Endothelial cell of umbilical vein (primary cell): ENCODE results near the gene CFAP100. TPM values are rescaled to one million over a fixed set of nuclear protein-coding genes. Genes with fewer than 3 reads are reported as not detected.

Source experiments
- BruUV-seq: library from RNA; stranded (reverse); fragments of 400-500 nt; replicated peaks from 2 replicates; lab custom pipeline; 2021; lab: Mats Ljungman, UMichigan
- CTCF ChIA-PET: fragments of 300-600, 350-600 bp; sonication (Branson Sonifier 250); formaldehyde crosslinking; loops from one replicate; lab custom pipeline; 2021; ENCODE audit warnings: antibody characterized with exemption, inconsistent platforms; lab: Charles Lee
- POLR2A ChIA-PET: fragments of 300-600, 350-600 bp; sonication (Branson Sonifier 250); formaldehyde crosslinking; loops from one replicate; lab custom pipeline; 2021; ENCODE audit warnings: antibody characterized with exemption, inconsistent platforms; lab: Charles Lee
- DNase-seq: peaks from one replicate; pipeline ENCODE4 v3.0.0-alpha.2; 2011; ENCODE audit warnings: low read depth, low spot score
- FAIRE-seq: peaks from 2 replicates; lab custom pipeline; 2011; peaks lifted over from hg19 to GRCh38; lab: Jason Lieb, UNC
- H2AFZ ChIP-seq: 2 replicates; pipeline ENCODE4 v1.6.0; 2012; ENCODE audit warnings: low read depth, low read length, control low read depth, inconsistent platforms
- H3K27ac ChIP-seq: 2 replicates; pipeline ENCODE4 v1.5.1; 2011; ENCODE audit warnings: low read depth, mild to moderate bottlenecking, control low read depth, low read length, moderate library complexity; ENCODE audit not compliant: insufficient read depth
- H3K27me3 ChIP-seq, 2 experiments: 2 replicates each; pipeline versions ENCODE4 v1.6.0 to v1.6.1; 2011; ENCODE audit warnings: low read length in 2 of 2, mixed read lengths in 1 of 2; ENCODE audit not compliant: control insufficient read depth in 2 of 2, insufficient read depth in 2 of 2
- H3K36me3 ChIP-seq, 2 experiments: 2 replicates in 1 of 2; 3 replicates in 1 of 2; pipeline ENCODE4 v1.5.1; 2011; ENCODE audit warnings: low read length in 2 of 2, mild to moderate bottlenecking in 1 of 2, moderate library complexity in 1 of 2; ENCODE audit not compliant: control insufficient read depth in 2 of 2, insufficient read depth in 2 of 2; ENCODE audit errors: extremely low read depth in 1 of 2
- H3K4me1 ChIP-seq: 3 replicates; pipeline ENCODE4 v1.5.1; 2011; ENCODE audit warnings: mild to moderate bottlenecking, low read length; ENCODE audit not compliant: control insufficient read depth, insufficient read depth; ENCODE audit errors: extremely low read depth
- H3K4me2 ChIP-seq: 2 replicates; pipeline ENCODE4 v1.6.1; 2011; ENCODE audit warnings: low read length, control low read depth, mixed read lengths; ENCODE audit not compliant: insufficient read depth
- H3K4me3 ChIP-seq, 3 experiments: fragments of 200-600 bp in 1 of 3; sonication (generic), shearing (Covaris generic) in 1 of 3; replicated peaks in 1 of 3; 2 replicates each; pipeline ENCODE4 v1.5.1; 2011 to 2016; ENCODE audit warnings: control low read depth in 3 of 3, low read length in 3 of 3, mild to moderate bottlenecking in 2 of 3, inconsistent platforms in 1 of 3, low read depth in 1 of 3, moderate library complexity in 1 of 3; ENCODE audit not compliant: insufficient read depth in 1 of 3
- H3K79me2 ChIP-seq: 2 replicates; pipeline ENCODE4 v1.6.0; 2012; ENCODE audit warnings: low read length, inconsistent platforms; ENCODE audit not compliant: control insufficient read depth, insufficient read depth
- H3K9ac ChIP-seq: replicated peaks from 2 replicates; pipeline ENCODE3; 2011; ENCODE audit warnings: low read length, control low read depth; ENCODE audit not compliant: insufficient read depth; ENCODE audit errors: extremely low read depth
- H3K9me1 ChIP-seq: replicated peaks from 3 replicates; pipeline ENCODE4 v1.6.0; 2011; ENCODE audit warnings: mild to moderate bottlenecking, low read length; ENCODE audit not compliant: control insufficient read depth, insufficient read depth; ENCODE audit errors: extremely low read depth
- H3K9me3 ChIP-seq: replicated peaks from 2 replicates; pipeline ENCODE4 v1.5.1; 2012; ENCODE audit warnings: low read length, inconsistent platforms; ENCODE audit not compliant: control insufficient read depth, insufficient read depth
- H4K20me1 ChIP-seq: replicated peaks from 2 replicates; pipeline ENCODE3; 2011; ENCODE audit warnings: mild to moderate bottlenecking, low read length; ENCODE audit not compliant: control insufficient read depth, insufficient read depth; ENCODE audit errors: extremely low read depth
- CTCF ChIP-seq, 2 donors: IDR thresholded peaks; 1 replicate in 1 of 2; 2 replicates in 1 of 2; pipeline ENCODE4 v1.5.1; 2011; ENCODE audit warnings: low read length in 2 of 2, mild to moderate bottlenecking in 2 of 2, moderate library complexity in 2 of 2, control low read depth in 1 of 2, inconsistent platforms in 1 of 2, low read depth in 1 of 2; ENCODE audit not compliant: insufficient read depth in 1 of 2; ENCODE audit errors: extremely low read depth in 1 of 2
- EZH2 ChIP-seq: IDR thresholded peaks from 2 replicates; pipeline ENCODE4 v1.6.1; 2012; ENCODE audit warnings: borderline replicate concordance, low read depth, mild to moderate bottlenecking, moderate library complexity, low read length, inconsistent platforms; ENCODE audit not compliant: severe bottlenecking
- FOS ChIP-seq: IDR thresholded peaks from 2 replicates; pipeline ENCODE4 v1.6.1; 2011; ENCODE audit warnings: mild to moderate bottlenecking, low read length, moderate library complexity, borderline replicate concordance; ENCODE audit not compliant: insufficient read depth
- JUN ChIP-seq: IDR thresholded peaks from 2 replicates; pipeline ENCODE4 v1.6.1; 2011; ENCODE audit warnings: borderline replicate concordance, low read depth; ENCODE audit not compliant: insufficient read length, insufficient read depth
- MAX ChIP-seq: IDR thresholded peaks from 2 replicates; pipeline ENCODE4 v1.6.1; 2011; ENCODE audit not compliant: insufficient read depth, insufficient read length
- MYC ChIP-seq: IDR thresholded peaks from one replicate; pipeline ENCODE4 v1.6.1; 2011; ENCODE audit warnings: mild to moderate bottlenecking, low read depth, low read length
- POLR2A ChIP-seq: IDR thresholded peaks from 2 replicates; pipeline ENCODE4 v1.6.1; 2012; ENCODE audit warnings: low read depth, mild to moderate bottlenecking, control low read depth, low read length
- POLR2AphosphoS5 ChIP-seq: IDR thresholded peaks from 2 replicates; pipeline ENCODE4 v1.6.1; 2012; ENCODE audit warnings: low read depth, mild to moderate bottlenecking, control low read depth, low read length, moderate library complexity; ENCODE audit not compliant: insufficient read depth
- dilution Hi-C: fragments of 300-500 bp; cut with MboI; formaldehyde crosslinking; loops from one replicate; pipeline ENCODE4 v1.15.0; 2019; ENCODE audit warnings: low sequenced_read_pairs; ENCODE audit not compliant: extremely low pct_ligation_motif_present
- intact Hi-C: fragments of 100-400 bp; cut with micrococcal nuclease; formaldehyde crosslinking; loops from one replicate; pipeline ENCODE4 v1.10.0; 2022
- polyA plus RNA-seq, 4 experiments: library from polyadenylated mRNA; depleted of rRNA in 3 of 4; stranded (reverse) in 3 of 4; unstranded in 1 of 4; fragments of >200 nt; gene quantifications; 2 replicates each; pipeline versions ENCODE4 v1.2.1 to v1.2.3, GENCODE V29; 2011 to 2012; ENCODE audit warnings: missing spikeins in 1 of 4
- total RNA-seq: library from RNA; stranded (reverse); gene quantifications from 2 replicates; pipeline ENCODE4 v1.2.3, GENCODE V29; 2021

Gene CFAP100
- total and polyA plus RNA-seq, 2 donors (not counting 3 experiments of a cell fraction or from before 2014, with no cell fraction given), result not detected

GRCh38 chr3:126350502-126351085, 44.1 kb upstream of the CFAP100 start:
- Histone ChIP-seq H3K27ac (no peak overlapping the region), H3K27me3 (no peaks in the 10 kb centered on the region), H3K36me3 (peaks cover 0 to 4% of the 10 kb centered on the region in 2 experiments), H2AFZ (no peak overlapping the region), H3K4me3 (no peak overlapping the region), H3K4me2 (no peak overlapping the region), H4K20me1 (no peaks in the 10 kb centered on the region), H3K9ac (no peak overlapping the region), H3K9me1 (no peaks in the 10 kb centered on the region), H3K79me2 (no peaks in the 10 kb centered on the region), H3K9me3 (no peaks in the 10 kb centered on the region), H3K4me1 (no peaks in the 10 kb centered on the region)
- no TSS peak for BruUV-seq
- FAIRE-seq (no peak), DNase-seq (no peak)
- TF ChIP-seq POLR2A (no peak), MYC (no peak), JUN (no peak), EZH2 (no peak), MAX (no peak), POLR2AphosphoS5 (no peak), FOS (no peak), CTCF (IDR thresholded peaks at IDR 0.05; ENCODE audit: extremely low read depth in 1 of 2, insufficient read depth in 1 of 2, low read depth in 1 of 2, low read length in 2 of 2) (no peak)
- ChIA-PET CTCF (no interaction called here), POLR2A (no interaction called here)
- intact Hi-C loops (no loop called here), dilution Hi-C loops (no loop called here)
